ENCODE data around the gene KIF7.

KIF7 gene

DNA sequence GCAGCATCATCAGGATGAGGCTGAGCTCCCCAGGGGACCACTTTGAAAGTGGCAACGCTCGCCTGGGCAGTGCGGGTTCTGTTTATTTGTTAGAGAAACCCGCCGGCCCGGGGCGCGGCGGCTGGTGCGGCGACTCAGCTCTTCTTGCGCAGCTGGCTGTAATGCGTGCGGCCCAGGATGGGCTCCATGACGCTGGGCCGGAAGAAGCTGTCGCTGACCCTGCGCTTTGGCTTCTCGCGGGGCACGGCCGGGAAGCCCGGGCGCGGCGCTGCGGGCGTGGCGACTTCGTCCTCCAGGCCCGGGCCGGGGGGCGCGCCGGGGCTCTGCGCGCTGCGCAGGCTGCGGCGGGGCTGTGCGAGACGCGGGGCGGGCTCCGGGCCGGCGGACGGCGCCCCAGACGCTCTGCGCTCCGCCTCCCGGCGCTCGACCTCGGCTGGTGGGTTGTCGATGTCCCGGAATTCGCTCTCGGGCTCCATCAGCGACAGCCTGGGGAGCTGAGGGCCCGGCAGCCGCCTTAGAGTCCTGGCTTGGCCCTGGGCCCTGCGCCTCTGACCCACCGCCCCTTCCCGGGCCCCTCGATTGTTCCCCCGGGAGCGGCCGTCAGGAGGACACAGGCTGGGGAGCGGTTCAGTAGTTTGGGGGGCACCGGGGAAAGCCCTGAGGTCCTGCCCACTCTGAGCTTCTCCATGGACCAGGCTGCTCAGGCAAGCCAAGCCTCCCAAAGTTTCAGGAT is 10.3 kb upstream of the KIF7 start:
- TF ChIP-seq, protein P1, sequence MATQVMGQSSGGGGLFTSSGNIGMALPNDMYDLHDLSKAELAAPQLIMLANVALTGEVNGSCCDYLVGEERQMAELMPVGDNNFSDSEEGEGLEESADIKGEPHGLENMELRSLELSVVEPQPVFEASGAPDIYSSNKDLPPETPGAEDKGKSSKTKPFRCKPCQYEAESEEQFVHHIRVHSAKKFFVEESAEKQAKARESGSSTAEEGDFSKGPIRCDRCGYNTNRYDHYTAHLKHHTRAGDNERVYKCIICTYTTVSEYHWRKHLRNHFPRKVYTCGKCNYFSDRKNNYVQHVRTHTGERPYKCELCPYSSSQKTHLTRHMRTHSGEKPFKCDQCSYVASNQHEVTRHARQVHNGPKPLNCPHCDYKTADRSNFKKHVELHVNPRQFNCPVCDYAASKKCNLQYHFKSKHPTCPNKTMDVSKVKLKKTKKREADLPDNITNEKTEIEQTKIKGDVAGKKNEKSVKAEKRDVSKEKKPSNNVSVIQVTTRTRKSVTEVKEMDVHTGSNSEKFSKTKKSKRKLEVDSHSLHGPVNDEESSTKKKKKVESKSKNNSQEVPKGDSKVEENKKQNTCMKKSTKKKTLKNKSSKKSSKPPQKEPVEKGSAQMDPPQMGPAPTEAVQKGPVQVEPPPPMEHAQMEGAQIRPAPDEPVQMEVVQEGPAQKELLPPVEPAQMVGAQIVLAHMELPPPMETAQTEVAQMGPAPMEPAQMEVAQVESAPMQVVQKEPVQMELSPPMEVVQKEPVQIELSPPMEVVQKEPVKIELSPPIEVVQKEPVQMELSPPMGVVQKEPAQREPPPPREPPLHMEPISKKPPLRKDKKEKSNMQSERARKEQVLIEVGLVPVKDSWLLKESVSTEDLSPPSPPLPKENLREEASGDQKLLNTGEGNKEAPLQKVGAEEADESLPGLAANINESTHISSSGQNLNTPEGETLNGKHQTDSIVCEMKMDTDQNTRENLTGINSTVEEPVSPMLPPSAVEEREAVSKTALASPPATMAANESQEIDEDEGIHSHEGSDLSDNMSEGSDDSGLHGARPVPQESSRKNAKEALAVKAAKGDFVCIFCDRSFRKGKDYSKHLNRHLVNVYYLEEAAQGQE (IDR thresholded peaks at IDR 0.05; ENCODE audit: low read depth), result no peak
- TF ChIP-seq FOXM1 (IDR thresholded peaks at IDR 0.05; ENCODE audit: borderline replicate concordance, low read depth) (no peak), TEAD4 (IDR thresholded peaks at IDR 0.05) (no peak), NFIC (IDR thresholded peaks at IDR 0.05) (no peak), CREB1 (IDR thresholded peaks at IDR 0.05; ENCODE audit: low read depth) (no peak), TAF1 (IDR thresholded peaks at IDR 0.05; ENCODE audit: low read depth) (no peak), CEBPB (IDR thresholded peaks at IDR 0.05) (no peak), RAD21 (IDR thresholded peaks at IDR 0.05; ENCODE audit: low read depth) (no peak), EGR1 (IDR thresholded peaks at IDR 0.05) (no peak), EP300 (IDR thresholded peaks at IDR 0.05; ENCODE audit: borderline replicate concordance) (no peak), ZBTB7A (IDR thresholded peaks at IDR 0.05; ENCODE audit: low read depth) (no peak), TCF12 (IDR thresholded peaks at IDR 0.05; ENCODE audit: low read depth) (no peak), YY1 (IDR thresholded peaks at IDR 0.05; ENCODE audit: low read depth) (no peak)
- TF ChIP-seq, protein P2, sequence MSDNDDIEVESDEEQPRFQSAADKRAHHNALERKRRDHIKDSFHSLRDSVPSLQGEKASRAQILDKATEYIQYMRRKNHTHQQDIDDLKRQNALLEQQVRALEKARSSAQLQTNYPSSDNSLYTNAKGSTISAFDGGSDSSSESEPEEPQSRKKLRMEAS (IDR thresholded peaks at IDR 0.05), result no peak
- TF ChIP-seq, protein P3, sequence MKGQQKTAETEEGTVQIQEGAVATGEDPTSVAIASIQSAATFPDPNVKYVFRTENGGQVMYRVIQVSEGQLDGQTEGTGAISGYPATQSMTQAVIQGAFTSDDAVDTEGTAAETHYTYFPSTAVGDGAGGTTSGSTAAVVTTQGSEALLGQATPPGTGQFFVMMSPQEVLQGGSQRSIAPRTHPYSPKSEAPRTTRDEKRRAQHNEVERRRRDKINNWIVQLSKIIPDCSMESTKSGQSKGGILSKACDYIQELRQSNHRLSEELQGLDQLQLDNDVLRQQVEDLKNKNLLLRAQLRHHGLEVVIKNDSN (IDR thresholded peaks at IDR 0.05), result no peak

DNA sequence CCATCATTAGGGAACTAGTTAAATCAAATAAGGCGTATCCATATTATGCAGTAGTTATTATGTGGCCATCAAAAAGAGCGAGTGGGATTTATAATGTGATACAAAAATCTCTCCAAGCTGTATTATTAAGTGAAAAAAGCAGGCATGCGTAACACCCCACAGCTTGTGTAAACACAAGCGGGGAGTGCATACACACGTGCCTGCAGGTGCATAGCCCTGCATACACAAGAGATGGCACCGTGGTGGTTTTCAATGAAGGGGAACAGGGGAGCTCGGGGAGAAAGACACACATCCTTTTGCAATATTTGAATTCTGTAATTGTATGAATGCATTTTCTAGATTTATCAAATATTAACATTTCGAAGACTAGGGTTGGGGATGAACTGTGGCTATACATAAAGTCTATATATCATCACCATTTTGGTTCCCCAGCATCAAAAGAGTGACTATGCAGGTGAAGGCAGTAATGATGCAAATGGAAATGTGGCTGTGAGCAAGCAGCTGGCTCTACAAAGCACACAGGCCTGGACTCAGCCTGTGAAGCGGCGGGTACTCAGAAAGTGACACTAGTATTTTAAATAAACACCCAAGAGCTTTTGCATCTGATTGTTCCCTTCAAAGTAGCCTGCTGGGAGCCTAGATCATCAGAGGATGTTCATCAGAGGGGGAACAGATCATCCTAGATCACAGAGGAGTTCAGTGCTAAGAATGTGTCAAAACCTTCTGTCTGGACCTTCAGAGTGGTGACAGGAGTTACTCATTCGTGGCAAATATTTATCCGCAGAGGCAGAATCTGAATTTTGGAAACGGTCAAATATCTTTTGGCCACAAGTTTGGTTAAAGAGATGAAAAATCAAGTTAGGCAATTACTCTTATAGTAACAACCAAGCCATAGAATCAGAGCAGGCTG is 9.4 kb upstream of the KIF7 start:
- TF ChIP-seq EGR1 (IDR thresholded peaks at IDR 0.05), result no peak
- no peak for TF ChIP-seq ZBTB7A (IDR thresholded peaks at IDR 0.05; ENCODE audit: low read depth)
- TF ChIP-seq CEBPB (IDR thresholded peaks at IDR 0.05), result no peak
- no peak for TF ChIP-seq TEAD4 (IDR thresholded peaks at IDR 0.05)
- TF ChIP-seq EP300 (IDR thresholded peaks at IDR 0.05; ENCODE audit: borderline replicate concordance), result no peak
- TF ChIP-seq NFIC (IDR thresholded peaks at IDR 0.05), result no peak
- TF ChIP-seq CREB1 (IDR thresholded peaks at IDR 0.05; ENCODE audit: low read depth), result no peak
- TF ChIP-seq, protein P2 (IDR thresholded peaks at IDR 0.05), result no peak
- TF ChIP-seq FOXM1 (IDR thresholded peaks at IDR 0.05; ENCODE audit: borderline replicate concordance, low read depth), result no peak
- TF ChIP-seq YY1 (IDR thresholded peaks at IDR 0.05; ENCODE audit: low read depth), result no peak
- TF ChIP-seq, protein P1 (IDR thresholded peaks at IDR 0.05; ENCODE audit: low read depth), result no peak
- no peak for TF ChIP-seq TCF12 (IDR thresholded peaks at IDR 0.05; ENCODE audit: low read depth)
- no peak for TF ChIP-seq RAD21 (IDR thresholded peaks at IDR 0.05; ENCODE audit: low read depth)
- no peak for TF ChIP-seq TAF1 (IDR thresholded peaks at IDR 0.05; ENCODE audit: low read depth)
- TF ChIP-seq, protein P3 (IDR thresholded peaks at IDR 0.05), result no peak

DNA sequence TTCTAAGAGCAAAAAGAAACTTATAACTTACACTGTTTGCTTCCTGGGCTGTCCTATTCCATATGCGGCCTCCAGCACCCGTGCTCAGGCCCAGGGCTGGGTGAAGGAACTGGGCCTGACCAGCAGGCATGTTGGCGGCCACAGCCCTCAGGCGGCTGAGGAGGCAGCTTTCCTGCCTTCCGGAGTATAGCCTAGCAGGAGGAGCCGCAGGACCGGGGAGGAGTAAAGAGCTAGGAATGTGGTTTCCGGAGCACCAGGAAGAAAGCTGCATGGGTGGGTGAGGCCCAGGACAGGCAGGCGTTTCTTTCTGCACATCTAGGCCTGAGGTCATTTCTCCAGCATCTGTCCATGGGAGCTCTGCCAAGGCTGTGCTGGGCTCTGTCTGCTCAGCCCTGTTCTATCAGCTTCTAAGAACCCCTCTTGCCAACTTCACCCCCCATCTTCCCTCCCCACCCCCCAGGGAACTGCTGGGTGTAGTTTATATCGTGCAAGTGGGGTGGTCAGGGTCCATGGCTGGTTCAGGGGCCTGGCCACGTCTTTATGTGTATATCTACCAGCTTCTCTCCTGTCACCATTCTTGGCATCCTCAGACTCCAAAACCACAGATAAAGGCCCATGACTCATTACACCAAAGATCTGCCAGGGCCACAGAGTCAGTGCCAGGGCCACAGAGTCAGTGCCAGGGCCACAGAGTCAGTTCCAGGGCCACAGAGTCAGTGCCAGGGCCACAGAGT is 7.8 kb upstream of the KIF7 start:
- no peak for TF ChIP-seq YY1 (IDR thresholded peaks at IDR 0.05; ENCODE audit: low read depth)
- TF ChIP-seq, protein P3 (IDR thresholded peaks at IDR 0.05), result no peak

DNA sequence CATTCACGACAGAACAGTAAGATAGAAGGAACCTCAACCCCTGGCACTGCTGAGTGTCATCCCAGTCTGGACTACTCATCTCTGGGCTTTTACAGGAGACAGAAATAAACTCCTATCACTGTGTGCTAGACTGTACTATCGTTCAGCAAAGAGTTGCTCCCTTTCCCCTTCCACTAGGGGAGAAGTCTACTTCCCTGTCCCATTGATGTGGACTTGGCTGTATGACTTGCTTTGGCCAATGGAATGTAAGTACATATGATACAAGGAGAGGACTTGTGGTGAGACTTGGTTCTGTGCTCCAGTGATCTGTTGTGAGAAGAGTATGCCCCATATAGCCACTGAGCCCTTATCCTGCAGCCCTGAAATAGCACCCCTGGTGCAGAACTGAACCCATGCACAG is 5.3 kb upstream of the KIF7 start:
- TF ChIP-seq CEBPB (IDR thresholded peaks at IDR 0.05), result no peak
- no peak for TF ChIP-seq ZBTB7A (IDR thresholded peaks at IDR 0.05; ENCODE audit: low read depth)
- no peak for TF ChIP-seq EGR1 (IDR thresholded peaks at IDR 0.05)
- TF ChIP-seq TCF12 (IDR thresholded peaks at IDR 0.05; ENCODE audit: low read depth), result no peak
- TF ChIP-seq TAF1 (IDR thresholded peaks at IDR 0.05; ENCODE audit: low read depth), result no peak
- TF ChIP-seq NFIC (IDR thresholded peaks at IDR 0.05), result no peak
- TF ChIP-seq, protein P3 (IDR thresholded peaks at IDR 0.05), result no peak
- TF ChIP-seq, protein P2 (IDR thresholded peaks at IDR 0.05), result no peak
- TF ChIP-seq RAD21 (IDR thresholded peaks at IDR 0.05; ENCODE audit: low read depth), result no peak
- TF ChIP-seq CREB1 (IDR thresholded peaks at IDR 0.05; ENCODE audit: low read depth), result no peak
- TF ChIP-seq FOXM1 (IDR thresholded peaks at IDR 0.05; ENCODE audit: borderline replicate concordance, low read depth), result no peak
- TF ChIP-seq, protein P1 (IDR thresholded peaks at IDR 0.05; ENCODE audit: low read depth), result no peak
- TF ChIP-seq EP300 (IDR thresholded peaks at IDR 0.05; ENCODE audit: borderline replicate concordance), result no peak
- TF ChIP-seq YY1 (IDR thresholded peaks at IDR 0.05; ENCODE audit: low read depth), result no peak
- no peak for TF ChIP-seq TEAD4 (IDR thresholded peaks at IDR 0.05)
